PFSK-1 (cell line): Measurements from ENCODE around the gene CFAP57.

Experiments used
- POLR2AphosphoS5 ChIP-seq: IDR thresholded peaks from 2 replicates; pipeline ENCODE4 v1.6.1; 2012; ENCODE audit warnings: low read depth, mild to moderate bottlenecking, control low read depth, low read length, moderate library complexity
- REST ChIP-seq, 2 experiments: IDR thresholded peaks; 2 replicates each; pipeline versions ENCODE4 v1.6.1 to v1.8.0; 2011 to 2012; ENCODE audit warnings: low read depth in 2 of 2, low read length in 2 of 2, control low read depth in 1 of 2, inconsistent platforms in 1 of 2, mild to moderate bottlenecking in 1 of 2, moderate library complexity in 1 of 2; ENCODE audit not compliant: insufficient read depth in 1 of 2
- SIN3A ChIP-seq: IDR thresholded peaks from 2 replicates; pipeline ENCODE4 v1.6.1; 2012; ENCODE audit warnings: mild to moderate bottlenecking, low read length, moderate library complexity, borderline replicate concordance; ENCODE audit not compliant: insufficient read depth
- TAF1 ChIP-seq: IDR thresholded peaks from 2 replicates; pipeline ENCODE4 v1.6.1; 2012; ENCODE audit warnings: low read length, control low read depth, borderline replicate concordance; ENCODE audit not compliant: insufficient read depth

- TF ChIP-seq SIN3A = no peak
- no peak for TF ChIP-seq POLR2AphosphoS5
- no peak for TF ChIP-seq TAF1
- TF ChIP-seq REST (IDR thresholded peaks at IDR 0.05; ENCODE audit: insufficient read depth in 1 of 2, low read depth in 2 of 2, low read length in 2 of 2) = no peak
Observed at GRCh38 chr1:43165162-43165561, 7.0 kb upstream of the CFAP57 start.
